Left ventricle myocardium inferior (tissue), 1 donor: ENCODE data around the gene RNF13. TPM values are rescaled to one million over a fixed set of nuclear protein-coding genes. Genes with fewer than 3 reads are reported as not detected.

Experiments used
- DNase-seq: peaks from one replicate; pipeline ENCODE4 v3.0.0-alpha.2; 2020
- H3K27ac ChIP-seq: fragments of 200-600 bp; replicated peaks from 2 replicates; pipeline ENCODE4 v1.8.0; 2021
- H3K27me3 ChIP-seq: fragments of 200-600 bp; 2 replicates; pipeline ENCODE4 v1.8.0; 2021; ENCODE audit warnings: low read depth
- H3K36me3 ChIP-seq: fragments of 200-600 bp; 2 replicates; pipeline ENCODE4 v1.8.0; 2021
- H3K4me1 ChIP-seq: fragments of 200-600 bp; 2 replicates; pipeline ENCODE4 v1.8.0; 2021
- H3K4me3 ChIP-seq: fragments of 200-600 bp; 2 replicates; pipeline ENCODE4 v1.8.0; 2021; ENCODE audit warnings: mild to moderate bottlenecking, moderate library complexity
- H3K9me3 ChIP-seq: fragments of 200-600 bp; replicated peaks from 2 replicates; pipeline ENCODE4 v1.8.0; 2021
- intact Hi-C: fragments of 100-400 bp; cut with micrococcal nuclease; formaldehyde crosslinking; loops from one replicate; pipeline ENCODE4 v1.11.0; 2022
- total RNA-seq: library from RNA; stranded (reverse); fragmentation: NEBNext Ultra II Directional; extraction: Animal tissue kit (Norgen Biotek cat#: 25700); gene quantifications from one replicate; pipeline ENCODE4 v1.2.1, GENCODE V29; 2021
- TF ChIP-seq, protein P1 (sequence below): fragments of 200-600 bp; IDR thresholded peaks from 2 replicates; pipeline ENCODE4 v1.8.0; 2021; ENCODE audit warnings: antibody characterized with exemption, mild to moderate bottlenecking, borderline replicate concordance
- donor health status: DM: no; HTN: yes; CAD: no; lungs with severe emphysema.

The RNF13 gene
- total RNA-seq, 1 donor from 2014 or later: 47.7 TPM

DNA sequence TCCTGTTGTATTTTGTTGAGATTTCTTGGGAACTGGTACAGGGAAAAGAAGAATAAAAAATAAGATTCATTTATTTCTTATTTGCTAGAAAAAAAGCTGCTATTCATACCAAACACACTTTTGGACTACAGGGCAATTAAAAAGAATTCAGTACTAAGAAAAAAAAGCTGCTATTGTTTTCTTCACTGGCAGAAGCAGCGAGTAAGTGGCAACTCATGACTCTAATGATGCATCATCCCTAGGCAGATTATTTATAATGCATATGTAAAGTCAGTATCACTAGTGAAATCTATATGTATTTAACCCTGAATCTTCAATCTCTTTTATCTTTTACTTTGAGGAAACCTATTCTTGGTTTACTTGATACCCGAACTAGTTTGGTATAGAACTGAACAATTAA, 142.4 kb downstream of the RNF13 start:
- H3K27me3 ChIP-seq: no peaks in the 10 kb centered on the region
- H3K9me3 ChIP-seq: no peaks in the 10 kb centered on the region
- H3K36me3 ChIP-seq: no peaks in the 10 kb centered on the region
- H3K27ac ChIP-seq: no peak overlapping the region
- TF ChIP-seq, protein P1, sequence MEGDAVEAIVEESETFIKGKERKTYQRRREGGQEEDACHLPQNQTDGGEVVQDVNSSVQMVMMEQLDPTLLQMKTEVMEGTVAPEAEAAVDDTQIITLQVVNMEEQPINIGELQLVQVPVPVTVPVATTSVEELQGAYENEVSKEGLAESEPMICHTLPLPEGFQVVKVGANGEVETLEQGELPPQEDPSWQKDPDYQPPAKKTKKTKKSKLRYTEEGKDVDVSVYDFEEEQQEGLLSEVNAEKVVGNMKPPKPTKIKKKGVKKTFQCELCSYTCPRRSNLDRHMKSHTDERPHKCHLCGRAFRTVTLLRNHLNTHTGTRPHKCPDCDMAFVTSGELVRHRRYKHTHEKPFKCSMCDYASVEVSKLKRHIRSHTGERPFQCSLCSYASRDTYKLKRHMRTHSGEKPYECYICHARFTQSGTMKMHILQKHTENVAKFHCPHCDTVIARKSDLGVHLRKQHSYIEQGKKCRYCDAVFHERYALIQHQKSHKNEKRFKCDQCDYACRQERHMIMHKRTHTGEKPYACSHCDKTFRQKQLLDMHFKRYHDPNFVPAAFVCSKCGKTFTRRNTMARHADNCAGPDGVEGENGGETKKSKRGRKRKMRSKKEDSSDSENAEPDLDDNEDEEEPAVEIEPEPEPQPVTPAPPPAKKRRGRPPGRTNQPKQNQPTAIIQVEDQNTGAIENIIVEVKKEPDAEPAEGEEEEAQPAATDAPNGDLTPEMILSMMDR: no peak
- H3K4me3 ChIP-seq: no peak overlapping the region
- no peak for DNase-seq
- peaks cover 36% of the 10 kb centered on the region for H3K4me1 ChIP-seq
- intact Hi-C loops: no loop called here

DNA sequence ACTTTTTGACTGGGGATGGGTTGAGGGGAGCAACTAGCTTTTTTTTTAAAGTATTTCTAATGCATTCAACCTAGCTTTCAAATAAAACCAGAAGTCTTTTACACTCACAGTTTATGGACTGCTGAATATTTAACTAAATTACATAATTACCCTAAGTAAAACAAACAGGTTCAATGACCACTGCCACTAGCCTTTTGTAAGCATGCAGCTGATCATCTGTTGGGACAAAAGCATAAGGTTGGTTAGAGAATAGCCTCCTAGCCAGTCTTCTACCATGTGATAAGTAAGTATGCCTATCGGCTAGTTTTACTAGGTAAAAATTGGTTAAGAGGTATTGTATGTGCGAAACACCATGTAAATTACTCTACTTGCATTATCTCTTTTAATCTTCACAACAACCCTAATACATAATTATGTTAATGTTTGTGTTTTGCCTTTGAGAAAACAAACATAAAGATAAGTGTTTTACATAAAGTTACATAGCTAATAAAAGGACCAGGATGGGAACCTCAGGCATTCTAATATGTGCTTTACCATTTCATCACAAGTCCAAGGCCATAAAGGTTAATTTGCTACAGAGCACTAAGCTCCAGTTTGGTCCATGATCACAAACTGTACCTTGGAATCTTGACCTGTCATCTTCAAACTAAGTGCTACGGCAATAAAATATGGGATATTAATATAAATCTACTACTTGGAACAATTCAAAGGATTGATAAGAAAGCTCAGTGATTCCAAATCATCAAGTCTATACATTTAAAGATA, 144.5 kb downstream of the RNF13 start:
- Histone ChIP-seq H3K9me3 (no peaks in the 10 kb centered on the region), H3K4me3 (no peak overlapping the region), H3K27ac (no peak overlapping the region), H3K4me1 (peaks cover 44% of the 10 kb centered on the region), H3K27me3 (no peaks in the 10 kb centered on the region), H3K36me3 (no peaks in the 10 kb centered on the region)
- TF ChIP-seq, protein P1: no peak
- intact Hi-C loops: no loop called here
- no peak for DNase-seq

DNA sequence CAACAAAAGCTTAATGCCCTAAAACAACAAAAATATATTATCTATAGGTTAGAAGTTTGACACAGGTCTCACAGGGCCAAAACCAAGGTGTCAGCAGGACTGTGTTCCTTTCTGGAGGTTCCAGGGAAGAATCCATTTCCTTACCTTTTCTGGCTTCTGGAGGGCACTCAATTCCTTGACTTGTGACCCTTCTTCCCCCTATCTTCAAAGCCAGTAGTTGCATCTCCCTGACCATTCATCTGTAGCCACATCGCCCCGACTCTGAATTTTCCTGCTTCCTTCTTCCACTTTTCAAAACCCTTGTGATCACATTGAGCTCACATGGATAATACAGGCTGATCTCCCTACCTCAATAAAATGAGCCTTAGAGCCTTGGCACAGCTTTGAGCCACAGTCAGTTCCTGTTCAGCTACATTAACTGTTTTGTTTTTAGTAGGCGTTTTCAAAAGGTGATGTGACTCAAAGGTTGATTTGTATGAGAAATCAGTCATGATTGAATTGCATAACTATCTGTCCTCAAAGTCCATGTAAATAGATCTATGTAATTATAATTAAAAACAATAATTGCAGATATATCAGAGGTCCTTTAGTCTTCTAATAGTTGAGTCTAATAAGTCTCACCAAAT, 145.3 kb downstream of the RNF13 start:
- Histone ChIP-seq H3K36me3 (peaks cover 5% of the 10 kb centered on the region), H3K9me3 (no peaks in the 10 kb centered on the region), H3K27ac (no peak overlapping the region), H3K4me3 (no peak overlapping the region), H3K4me1 (peaks cover 47% of the 10 kb centered on the region), H3K27me3 (no peaks in the 10 kb centered on the region)
- no peak for DNase-seq
- TF ChIP-seq, protein P1: no peak
- intact Hi-C loops: no loop called here

DNA sequence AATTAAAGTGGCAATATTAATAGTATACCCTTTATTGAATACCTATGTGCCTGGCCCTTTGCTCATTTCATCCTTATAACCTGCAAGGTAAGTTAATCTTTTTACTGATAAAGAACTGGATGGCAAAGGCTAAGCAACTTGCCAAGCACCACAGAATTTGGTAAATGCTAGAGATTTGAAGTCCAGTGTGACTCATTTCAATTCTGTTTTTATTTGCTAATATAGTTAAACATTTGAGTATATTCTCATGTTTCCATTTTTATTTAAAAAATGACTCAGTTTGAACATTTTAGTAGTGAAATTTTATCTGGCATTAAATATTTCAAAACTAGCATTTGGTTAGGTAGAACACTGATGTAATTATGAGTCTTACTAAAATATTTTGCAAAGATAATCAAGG, 146.4 kb downstream of the RNF13 start:
- H3K27ac ChIP-seq: no peak overlapping the region
- H3K9me3 ChIP-seq: no peaks in the 10 kb centered on the region
- intact Hi-C loops: no loop called here
- H3K4me1 ChIP-seq: peaks cover 50% of the 10 kb centered on the region
- peaks cover 5% of the 10 kb centered on the region for H3K36me3 ChIP-seq
- no peak overlapping the region for H3K4me3 ChIP-seq
- H3K27me3 ChIP-seq: no peaks in the 10 kb centered on the region
- DNase-seq: no peak
- TF ChIP-seq, protein P1: no peak

DNA sequence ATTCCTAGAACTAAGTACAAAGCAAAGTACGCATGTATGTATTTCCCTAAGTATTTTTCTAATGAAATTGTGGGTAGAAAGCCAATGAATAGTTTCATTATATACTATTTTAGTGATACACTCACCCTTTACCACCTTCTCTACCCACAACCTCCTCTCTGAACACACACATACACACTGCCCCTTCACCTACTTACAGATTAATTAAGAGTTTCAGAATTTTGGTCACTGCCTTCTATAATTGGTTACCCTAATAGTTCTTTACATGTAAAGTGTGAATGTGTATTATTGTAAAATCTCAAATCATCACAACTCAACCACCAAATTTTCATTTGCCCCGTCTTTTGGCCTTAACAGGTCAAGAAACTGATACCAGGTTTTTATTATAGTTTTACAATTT, 150.5 kb downstream of the RNF13 start:
- TF ChIP-seq, protein P1: no peak
- H3K36me3 ChIP-seq: peaks cover 15% of the 10 kb centered on the region
- DNase-seq: no peak

More for the DNA sequence above, 150.5 kb downstream of the RNF13 start:
- intact Hi-C loops: loop anchor here (10.0 kb wide), 1 partner anchor 251 kb away; no protein-coding TSS in a partner anchor
- no peak overlapping the region for H3K27ac ChIP-seq
- H3K4me1 ChIP-seq: peaks cover 65% of the 10 kb centered on the region
- no peaks in the 10 kb centered on the region for H3K27me3 ChIP-seq
- no peaks in the 10 kb centered on the region for H3K9me3 ChIP-seq
- no peak overlapping the region for H3K4me3 ChIP-seq
